Epithelial cell of prostate (primary cell): ENCODE results near the gene FOSB.

Experiments
- DNase-seq: peaks from one replicate; pipeline ENCODE4 v3.0.0-alpha.2; 2011; ENCODE audit warnings: low read depth, low spot score
- H3K27ac ChIP-seq: fragments of 450-650 bp; 2 replicates; pipeline ENCODE4 v1.5.1; 2017; ENCODE audit warnings: mild to moderate bottlenecking

The FOSB gene

GRCh38 chr19:45440873-45441654, 26.7 kb upstream of the FOSB start:
- no peak for DNase-seq
- peak overlapping the region; percentile 68 for H3K27ac ChIP-seq

DNA sequence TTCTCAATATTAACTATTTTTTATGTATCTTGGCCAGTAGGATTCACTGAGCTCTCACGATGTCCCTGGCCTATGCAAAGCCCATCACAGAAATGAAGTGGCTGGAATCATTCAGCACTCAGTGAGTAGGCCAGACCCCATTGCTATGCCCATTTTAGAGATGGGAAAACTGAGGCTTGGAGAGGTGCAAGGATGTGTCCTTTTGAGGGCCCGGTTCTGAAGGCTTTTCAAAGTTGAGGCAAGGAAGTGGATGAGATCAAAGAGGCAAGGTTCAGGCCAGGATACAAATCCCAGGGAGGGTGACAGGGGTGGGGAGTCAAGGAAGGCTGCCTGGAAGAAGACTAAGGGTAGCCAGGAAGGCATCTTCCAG, 25.4 kb upstream of the FOSB start:
- H3K27ac ChIP-seq: peak overlapping the region; percentile 96

DNA sequence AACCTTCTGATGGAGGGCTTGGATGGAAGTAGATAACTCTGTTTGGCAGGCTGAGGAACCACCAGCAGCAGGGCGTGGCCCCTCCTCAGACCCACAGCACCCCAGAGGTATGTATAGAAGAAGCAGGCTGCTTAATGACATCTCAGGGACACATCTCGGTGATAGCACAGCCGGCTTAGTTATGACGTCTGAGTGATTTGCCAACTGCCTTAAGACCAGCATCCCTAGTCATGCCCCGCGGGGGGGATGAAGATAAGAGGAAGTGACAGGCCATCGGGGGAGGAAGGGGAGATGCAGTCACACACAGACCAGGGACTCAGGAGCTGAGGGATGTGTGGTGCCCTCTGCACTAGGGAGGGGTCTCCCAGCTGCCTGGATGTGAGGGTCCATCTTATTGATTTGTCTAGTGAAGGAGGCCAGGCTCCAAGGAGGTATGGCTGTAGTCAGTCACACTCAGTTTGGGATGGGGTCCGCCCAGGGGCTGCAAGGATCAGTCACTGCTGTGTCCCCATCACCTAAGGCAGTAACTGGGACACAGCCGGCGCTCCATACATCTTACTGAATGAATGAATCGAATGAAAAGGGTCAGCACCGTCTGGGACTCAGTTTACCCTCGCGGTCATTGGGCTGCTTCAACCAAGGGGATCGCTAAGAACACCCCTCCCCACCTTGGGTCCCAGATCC, 24.9 kb upstream of the FOSB start:
- H3K27ac ChIP-seq: peak overlapping the region; percentile 96
- DNase-seq: no peak

More for the DNA sequence above, 25.4 kb upstream of the FOSB start:
- DNase-seq: no peak

- peak overlapping the region; percentile 96 for H3K27ac ChIP-seq
- peak; percentile 58 for DNase-seq
Measured at GRCh38 chr19:45443462-45444317, 24.1 kb upstream of the FOSB start.

GRCh38 chr19:45444318-45445041, 23.3 kb upstream of the FOSB start:
- no peak for DNase-seq
- H3K27ac ChIP-seq: peak overlapping the region; percentile 96

DNA sequence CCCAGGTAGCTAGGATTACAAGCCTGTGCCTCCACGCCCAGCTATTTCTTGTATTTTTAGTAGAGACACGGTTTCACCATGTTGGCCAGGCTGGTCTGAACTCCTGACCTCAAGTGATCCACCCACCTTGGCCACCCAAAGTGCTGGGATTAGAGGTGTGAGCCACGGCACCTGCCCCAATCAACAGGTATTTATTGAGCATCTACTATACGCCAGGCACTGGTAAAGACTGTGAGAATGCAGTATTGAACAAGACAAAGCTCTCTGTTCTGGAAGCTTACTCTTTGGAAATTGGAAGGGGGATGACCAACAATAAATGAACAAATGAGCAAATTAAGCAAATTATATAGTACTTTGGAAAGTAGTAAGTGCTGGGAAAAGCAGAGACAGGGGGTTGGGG, 22.7 kb upstream of the FOSB start:
- peak overlapping the region; percentile 96 for H3K27ac ChIP-seq

GRCh38 chr19:45446295-45446694, 21.5 kb upstream of the FOSB start:
- no peak for DNase-seq

More for the DNA sequence above, 22.7 kb upstream of the FOSB start:
- no peak for DNase-seq

GRCh38 chr19:45446944-45447343, 20.9 kb upstream of the FOSB start:
- H3K27ac ChIP-seq: peak overlapping the region; percentile 96
- peak; percentile 97 for DNase-seq

More at GRCh38 chr19:45446295-45446694, 21.5 kb upstream of the FOSB start:
- H3K27ac ChIP-seq: peak overlapping the region; percentile 96

GRCh38 chr19:45448425-45448756, 19.4 kb upstream of the FOSB start:
- H3K27ac ChIP-seq: peak overlapping the region; percentile 96
- no peak for DNase-seq

GRCh38 chr19:45448887-45449299, 18.9 kb upstream of the FOSB start:
- peak overlapping the region; percentile 96 for H3K27ac ChIP-seq

GRCh38 chr19:45450012-45450333, 17.8 kb upstream of the FOSB start:
- DNase-seq: no peak

More at GRCh38 chr19:45448887-45449299, 18.9 kb upstream of the FOSB start:
- no peak for DNase-seq

DNA sequence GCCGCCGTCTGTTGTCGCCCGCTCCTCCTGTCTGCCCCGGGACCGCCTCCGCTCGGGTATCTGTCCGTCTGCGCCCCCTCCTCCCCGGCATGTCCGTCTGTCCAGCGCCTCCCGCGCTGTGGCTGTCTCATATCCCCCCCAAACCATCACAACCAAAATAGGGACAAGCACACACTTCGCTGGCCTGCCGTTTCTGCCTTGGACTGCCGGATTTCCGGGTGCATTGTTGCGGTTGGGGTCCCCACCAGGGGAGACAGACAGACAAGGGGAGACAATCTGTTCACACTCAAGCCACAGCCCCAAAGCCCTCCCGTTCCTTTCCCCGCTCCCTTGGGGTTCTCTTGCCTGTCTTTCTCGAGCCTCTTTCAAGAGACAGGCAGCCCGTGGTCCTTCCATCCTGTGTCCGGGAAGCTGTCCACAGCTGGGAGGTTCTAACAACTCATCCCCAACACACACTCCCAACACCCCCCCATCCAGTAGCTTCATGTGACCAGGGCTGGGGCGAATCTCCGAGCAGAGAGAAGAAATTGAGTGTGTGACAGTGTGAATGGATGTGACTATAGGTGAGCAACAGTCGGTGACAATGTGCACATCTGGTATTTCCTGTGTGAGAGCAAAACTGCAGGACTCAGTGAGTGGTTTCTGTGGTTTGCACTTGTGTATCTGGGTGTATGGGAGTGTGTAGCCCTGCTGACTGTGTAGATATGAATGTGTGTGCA, 16.5 kb upstream of the FOSB start:
- DNase-seq: peak; percentile 77

More at GRCh38 chr19:45450012-45450333, 17.8 kb upstream of the FOSB start:
- peak overlapping the region; percentile 96 for H3K27ac ChIP-seq

GRCh38 chr19:45451850-45452387, 15.9 kb upstream of the FOSB start:
- peak overlapping the region; percentile 96 for H3K27ac ChIP-seq
- DNase-seq: no peak

More for the DNA sequence above, 16.5 kb upstream of the FOSB start:
- H3K27ac ChIP-seq: peak overlapping the region; percentile 96

GRCh38 chr19:45455707-45456499, 11.9 kb upstream of the FOSB start:
- peak; percentile 96 for DNase-seq
- peak overlapping the region; percentile 89 for H3K27ac ChIP-seq

GRCh38 chr19:45456500-45456815, 11.3 kb upstream of the FOSB start:
- no peak for DNase-seq
- peak overlapping the region; percentile 89 for H3K27ac ChIP-seq

DNA sequence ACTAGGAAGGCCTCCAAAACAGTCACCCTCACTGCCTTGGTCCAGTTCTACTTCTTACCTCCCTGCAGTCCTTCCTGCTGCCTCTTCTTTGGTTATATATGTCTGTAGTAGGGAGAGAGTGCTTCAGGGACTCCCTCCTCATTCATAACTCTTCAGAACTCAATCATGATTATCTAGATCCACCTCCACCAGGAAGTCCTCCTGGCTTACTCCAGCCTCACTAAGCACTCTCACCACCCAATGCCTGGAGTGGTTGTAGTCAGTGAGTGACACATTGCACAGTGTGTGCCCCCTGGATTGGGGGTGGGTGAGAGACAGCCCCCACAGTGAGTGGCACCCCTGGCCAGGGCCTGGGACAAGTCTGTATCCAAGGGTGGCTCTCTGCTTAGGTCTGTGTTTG, 10.0 kb upstream of the FOSB start:
- H3K27ac ChIP-seq: no peak overlapping the region
- no peak for DNase-seq

- no peak overlapping the region for H3K27ac ChIP-seq
- no peak for DNase-seq
Measured at GRCh38 chr19:45460807-45461347, 6.9 kb upstream of the FOSB start.

GRCh38 chr19:45462174-45462573, 5.6 kb upstream of the FOSB start:
- H3K27ac ChIP-seq: no peak overlapping the region
- no peak for DNase-seq
